Type B pancreatic cell (in vitro differentiated cells): ENCODE measurements around the gene LSM14B. TPM values are rescaled to one million over a fixed set of nuclear protein-coding genes. Genes with fewer than 3 reads are reported as not detected.

Experiments
- DNase-seq: peaks from one replicate; pipeline ENCODE4 v3.0.0; 2021; ENCODE audit warnings: mixed read lengths; ENCODE audit not compliant: unreplicated experiment; ENCODE audit errors: extremely low spot score
- H3K27ac Mint-ChIP-seq: 2 replicates; pipeline ENCODE4 v1.8.0; 2021; ENCODE audit warnings: mild to moderate bottlenecking, mixed read lengths
- H3K27me3 Mint-ChIP-seq: 2 replicates; pipeline ENCODE4 v1.8.0; 2021; ENCODE audit warnings: mixed read lengths
- H3K36me3 Mint-ChIP-seq: 2 replicates; pipeline ENCODE4 v1.8.0; 2021; ENCODE audit warnings: mixed read lengths
- H3K4me1 Mint-ChIP-seq: one replicate; pipeline ENCODE4 v1.8.0; 2021; ENCODE audit warnings: mixed read lengths; ENCODE audit not compliant: unreplicated experiment
- H3K4me3 Mint-ChIP-seq: 2 replicates; pipeline ENCODE4 v1.8.0; 2021; ENCODE audit warnings: mild to moderate bottlenecking, mixed read lengths
- H3K9me3 Mint-ChIP-seq: 2 replicates; pipeline ENCODE4 v1.8.0; 2021; ENCODE audit warnings: mixed read lengths
- CTCF ChIP-seq: fragments of 200-600 bp; sonication (generic); conservative IDR thresholded peaks from 2 replicates; pipeline ENCODE4 v1.5.0; 2021; ENCODE audit warnings: antibody characterized with exemption, mild to moderate bottlenecking
- total RNA-seq: library from RNA; stranded (reverse); gene quantifications from 2 replicates; pipeline ENCODE4 v1.2.1, GENCODE V29; 2021; ENCODE audit warnings: low replicate concordance

The LSM14B gene
- total RNA-seq, 1 donor from 2014 or later, result 66.3 TPM

- H3K36me3 Mint-ChIP-seq, result peaks cover 7% of the 10 kb centered on the region
- H3K27me3 Mint-ChIP-seq, result no peaks in the 10 kb centered on the region
Observed at GRCh38 chr20:62165762-62166399, 43.6 kb downstream of the LSM14B start.

GRCh38 chr20:62167474-62167873, 45.2 kb downstream of the LSM14B start:
- no peak overlapping the region for H3K4me3 Mint-ChIP-seq
- no peaks in the 10 kb centered on the region for H3K4me1 Mint-ChIP-seq
- no peak for DNase-seq
- no peaks in the 10 kb centered on the region for H3K27me3 Mint-ChIP-seq
- no peak overlapping the region for H3K27ac Mint-ChIP-seq
- peaks cover 10% of the 10 kb centered on the region for H3K36me3 Mint-ChIP-seq
- no peak for TF ChIP-seq CTCF
- H3K9me3 Mint-ChIP-seq, result no peaks in the 10 kb centered on the region

More at GRCh38 chr20:62165762-62166399, 43.6 kb downstream of the LSM14B start:
- H3K4me1 Mint-ChIP-seq, result no peaks in the 10 kb centered on the region
- no peak overlapping the region for H3K27ac Mint-ChIP-seq
- H3K9me3 Mint-ChIP-seq, result no peaks in the 10 kb centered on the region
- TF ChIP-seq CTCF, result no peak
- no peak for DNase-seq
- no peak overlapping the region for H3K4me3 Mint-ChIP-seq

GRCh38 chr20:62168061-62168460, 45.8 kb downstream of the LSM14B start:
- Mint-ChIP-seq H3K4me3 (no peak overlapping the region), H3K4me1 (no peaks in the 10 kb centered on the region), H3K9me3 (no peaks in the 10 kb centered on the region), H3K27me3 (no peaks in the 10 kb centered on the region), H3K27ac (no peak overlapping the region), H3K36me3 (peaks cover 10% of the 10 kb centered on the region)
- TF ChIP-seq CTCF, result no peak
- no peak for DNase-seq

GRCh38 chr20:62168890-62169435, 46.7 kb downstream of the LSM14B start:
- Mint-ChIP-seq H3K27ac (no peak overlapping the region), H3K36me3 (peaks cover 11% of the 10 kb centered on the region), H3K4me3 (no peak overlapping the region), H3K4me1 (no peaks in the 10 kb centered on the region), H3K27me3 (no peaks in the 10 kb centered on the region), H3K9me3 (no peaks in the 10 kb centered on the region)
- no peak for TF ChIP-seq CTCF
- DNase-seq, result no peak

- H3K27me3 Mint-ChIP-seq, result no peaks in the 10 kb centered on the region
- no peak overlapping the region for H3K27ac Mint-ChIP-seq
- no peak for DNase-seq
- no peak overlapping the region for H3K4me3 Mint-ChIP-seq
- no peak for TF ChIP-seq CTCF
- H3K4me1 Mint-ChIP-seq, result no peaks in the 10 kb centered on the region
- peaks cover 17% of the 10 kb centered on the region for H3K36me3 Mint-ChIP-seq
- no peaks in the 10 kb centered on the region for H3K9me3 Mint-ChIP-seq
Observed at GRCh38 chr20:62170536-62170935, 48.3 kb downstream of the LSM14B start.
